K562 (cell line): Measurements from ENCODE around the gene RALB. TPM values are rescaled to one million over a fixed set of nuclear protein-coding genes. Genes with fewer than 3 reads are reported as not detected.
A peak's percentile ranks its signal among the peaks of the same experiment; 100 is the strongest.

Source experiments
- BMI1 ChIP-seq: fragments of 150-350 bp; IDR thresholded peaks from 2 replicates; pipeline ENCODE4 v1.6.1; 2014; ENCODE audit warnings: low read length
- CC2D1A ChIP-seq: fragments of 450-650 bp; IDR thresholded peaks from 2 replicates; pipeline ENCODE4 v1.6.1; 2017; ENCODE audit warnings: mild to moderate bottlenecking
- KAT7 ChIP-seq: sonication (generic); formaldehyde crosslinking; IDR thresholded peaks from 2 replicates; pipeline ENCODE4 v1.8.0; 2022; ENCODE audit warnings: missing genetic modification reagents, mild to moderate bottlenecking, borderline replicate concordance
- RBBP5 ChIP-seq: fragments of 200-600 bp; sonication (generic); IDR thresholded peaks from 2 replicates; pipeline ENCODE4 v1.6.1; 2012; ENCODE audit warnings: borderline replicate concordance, mild to moderate bottlenecking, low read length, control low read depth, inconsistent platforms; ENCODE audit not compliant: insufficient read depth, poor library complexity, severe bottlenecking
- RFX7 ChIP-seq: fragments of 250-450 bp; sonication (Bioruptor Pico); IDR thresholded peaks from 2 replicates; pipeline ENCODE4 v1.5.1; 2021; ENCODE audit warnings: mild to moderate bottlenecking
- TAF1 ChIP-seq: IDR thresholded peaks from 2 replicates; pipeline ENCODE4 v1.6.1; 2011; ENCODE audit warnings: mild to moderate bottlenecking, low read length, moderate library complexity; ENCODE audit not compliant: insufficient read depth, control insufficient read depth, severe bottlenecking; ENCODE audit errors: extremely low read depth
- ZNF778 ChIP-seq: fragments of 450-650 bp; formaldehyde crosslinking; IDR thresholded peaks from 2 replicates; pipeline ENCODE4 v1.4.0; 2020; ENCODE audit warnings: mild to moderate bottlenecking, moderate library complexity
- polyA plus RNA-seq, 8 experiments: library from polyadenylated mRNA; depleted of rRNA in 4 of 8; stranded (reverse) in 5 of 8; unstranded in 3 of 8; fragments of >200 nt; fragmentation: Nextera tagmentation in 2 of 8; fragmentation: Illumina TruSeq in 1 of 8; extraction: Ambion mirVana in 2 of 8; extraction: Trizol in 1 of 8; gene quantifications; 2 replicates each; pipeline versions ENCODE4 v1.2.1 to v1.2.3, GENCODE V29; 2011 to 2014; ENCODE audit warnings: inconsistent platforms in 1 of 8, missing spikeins in 1 of 8
- total RNA-seq, 7 experiments: library from RNA; depleted of rRNA in 6 of 7; stranded (reverse); fragments of >200 nt in 6 of 7; fragmentation: Illumina TruSeq in 2 of 7; extraction: Trizol in 2 of 7; gene quantifications; 2 replicates each; pipeline versions ENCODE4 v1.2.1 to v1.2.3, GENCODE V29; 2011 to 2021; ENCODE audit warnings: low replicate concordance in 1 of 7
- TF ChIP-seq, protein P1 (sequence below): fragments of 250-450 bp; sonication (Bioruptor Pico); IDR thresholded peaks from 2 replicates; pipeline ENCODE4 v1.4.0; 2020
- TF ChIP-seq, protein P2 (sequence below): sonication (generic); formaldehyde crosslinking; IDR thresholded peaks from 2 replicates; pipeline ENCODE4 v1.8.0; 2022; ENCODE audit warnings: mild to moderate bottlenecking, missing genetic modification reagents
- TF ChIP-seq, protein P3 (sequence below): fragments of 450-650 bp; IDR thresholded peaks from 2 replicates; pipeline ENCODE4 v1.6.1; 2016; ENCODE audit warnings: low read depth, mild to moderate bottlenecking, moderate library complexity
- TF ChIP-seq, protein P4 (sequence below): fragments of 250-450 bp; sonication (Bioruptor Pico); IDR thresholded peaks from 2 replicates; pipeline ENCODE4 v1.6.1; 2021; ENCODE audit warnings: mild to moderate bottlenecking
- TF ChIP-seq, protein P5 (sequence below): fragments of 250-450 bp; sonication (Bioruptor Pico); IDR thresholded peaks from 2 replicates; pipeline ENCODE4 v1.4.0; 2020; ENCODE audit warnings: mild to moderate bottlenecking, moderate library complexity
- TF ChIP-seq, protein P6 (sequence below): fragments of 450-650 bp; formaldehyde crosslinking; IDR thresholded peaks from 2 replicates; pipeline ENCODE4 v1.4.0; 2020; ENCODE audit warnings: mild to moderate bottlenecking, moderate library complexity

RALB gene
- total and polyA plus RNA-seq, 9 of the 15 experiments (the other 6 are each of a cell fraction or from before 2014, with no cell fraction given): 14.8 to 65.6 (median 38.4) TPM

DNA sequence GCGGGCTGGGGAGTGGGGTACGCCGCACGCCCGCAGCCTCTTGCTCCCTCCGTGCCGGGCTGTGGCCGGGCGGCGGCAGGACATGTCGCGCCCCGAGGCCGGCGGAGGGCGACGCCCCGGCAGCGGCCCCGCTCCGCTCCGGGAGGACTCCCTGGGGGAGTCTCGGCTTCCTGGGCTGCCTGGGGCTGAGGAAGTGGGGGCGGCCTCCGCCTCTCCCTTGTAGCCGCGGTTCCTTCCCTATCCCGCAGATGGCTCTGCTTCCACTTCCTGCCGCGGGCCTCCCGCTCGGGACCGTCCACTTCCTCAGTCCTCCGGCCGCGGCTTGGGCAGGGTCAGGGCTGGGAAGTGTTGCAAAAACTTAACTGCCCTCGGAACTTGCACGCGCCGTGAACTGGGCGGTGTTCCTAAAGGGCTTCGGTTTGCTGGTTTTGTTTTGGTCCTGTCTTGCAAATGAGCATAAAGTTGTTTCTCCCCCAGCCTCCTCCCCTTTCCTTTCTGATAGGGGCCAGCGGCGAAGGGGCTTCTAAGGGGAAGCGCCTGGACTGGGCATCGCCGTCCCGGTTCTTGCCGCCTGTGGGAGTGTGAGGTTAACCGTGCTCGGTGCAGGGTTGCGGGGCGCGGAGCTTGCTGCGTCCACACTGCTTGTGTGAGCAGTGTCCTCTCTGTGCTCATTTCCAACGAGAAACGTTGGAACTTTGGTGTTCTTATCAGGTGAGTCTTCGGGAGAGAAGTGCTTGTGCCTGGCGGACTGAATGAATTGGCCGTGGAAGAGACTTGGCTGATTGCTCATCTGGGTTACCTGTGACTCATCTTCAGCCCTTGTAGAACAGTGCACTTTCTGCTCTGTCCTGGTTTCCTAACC, 600 bp downstream of the RALB start (continued):
- TF ChIP-seq, protein P1, sequence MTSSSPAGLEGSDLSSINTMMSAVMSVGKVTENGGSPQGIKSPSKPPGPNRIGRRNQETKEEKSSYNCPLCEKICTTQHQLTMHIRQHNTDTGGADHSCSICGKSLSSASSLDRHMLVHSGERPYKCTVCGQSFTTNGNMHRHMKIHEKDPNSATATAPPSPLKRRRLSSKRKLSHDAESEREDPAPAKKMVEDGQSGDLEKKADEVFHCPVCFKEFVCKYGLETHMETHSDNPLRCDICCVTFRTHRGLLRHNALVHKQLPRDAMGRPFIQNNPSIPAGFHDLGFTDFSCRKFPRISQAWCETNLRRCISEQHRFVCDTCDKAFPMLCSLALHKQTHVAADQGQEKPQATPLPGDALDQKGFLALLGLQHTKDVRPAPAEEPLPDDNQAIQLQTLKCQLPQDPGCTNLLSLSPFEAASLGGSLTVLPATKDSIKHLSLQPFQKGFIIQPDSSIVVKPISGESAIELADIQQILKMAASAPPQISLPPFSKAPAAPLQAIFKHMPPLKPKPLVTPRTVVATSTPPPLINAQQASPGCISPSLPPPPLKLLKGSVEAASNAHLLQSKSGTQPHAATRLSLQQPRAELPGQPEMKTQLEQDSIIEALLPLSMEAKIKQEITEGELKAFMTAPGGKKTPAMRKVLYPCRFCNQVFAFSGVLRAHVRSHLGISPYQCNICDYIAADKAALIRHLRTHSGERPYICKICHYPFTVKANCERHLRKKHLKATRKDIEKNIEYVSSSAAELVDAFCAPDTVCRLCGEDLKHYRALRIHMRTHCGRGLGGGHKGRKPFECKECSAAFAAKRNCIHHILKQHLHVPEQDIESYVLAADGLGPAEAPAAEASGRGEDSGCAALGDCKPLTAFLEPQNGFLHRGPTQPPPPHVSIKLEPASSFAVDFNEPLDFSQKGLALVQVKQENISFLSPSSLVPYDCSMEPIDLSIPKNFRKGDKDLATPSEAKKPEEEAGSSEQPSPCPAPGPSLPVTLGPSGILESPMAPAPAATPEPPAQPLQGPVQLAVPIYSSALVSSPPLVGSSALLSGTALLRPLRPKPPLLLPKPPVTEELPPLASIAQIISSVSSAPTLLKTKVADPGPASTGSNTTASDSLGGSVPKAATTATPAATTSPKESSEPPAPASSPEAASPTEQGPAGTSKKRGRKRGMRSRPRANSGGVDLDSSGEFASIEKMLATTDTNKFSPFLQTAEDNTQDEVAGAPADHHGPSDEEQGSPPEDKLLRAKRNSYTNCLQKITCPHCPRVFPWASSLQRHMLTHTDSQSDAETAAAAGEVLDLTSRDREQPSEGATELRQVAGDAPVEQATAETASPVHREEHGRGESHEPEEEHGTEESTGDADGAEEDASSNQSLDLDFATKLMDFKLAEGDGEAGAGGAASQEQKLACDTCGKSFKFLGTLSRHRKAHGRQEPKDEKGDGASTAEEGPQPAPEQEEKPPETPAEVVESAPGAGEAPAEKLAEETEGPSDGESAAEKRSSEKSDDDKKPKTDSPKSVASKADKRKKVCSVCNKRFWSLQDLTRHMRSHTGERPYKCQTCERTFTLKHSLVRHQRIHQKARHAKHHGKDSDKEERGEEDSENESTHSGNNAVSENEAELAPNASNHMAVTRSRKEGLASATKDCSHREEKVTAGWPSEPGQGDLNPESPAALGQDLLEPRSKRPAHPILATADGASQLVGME (CRISPR knock-in tag): no peak
- TF ChIP-seq KAT7 (CRISPR knock-in tag) (0 out of 2 replicates have a peak, but pooled peaks have one; percentile 26), ZNF778 (no peak), RBBP5 (peak; percentile 79), RFX7 (CRISPR knock-in tag) (no peak), CC2D1A (no peak), TAF1 (peak; percentile 14), BMI1 (no peak)
- TF ChIP-seq, protein P2, sequence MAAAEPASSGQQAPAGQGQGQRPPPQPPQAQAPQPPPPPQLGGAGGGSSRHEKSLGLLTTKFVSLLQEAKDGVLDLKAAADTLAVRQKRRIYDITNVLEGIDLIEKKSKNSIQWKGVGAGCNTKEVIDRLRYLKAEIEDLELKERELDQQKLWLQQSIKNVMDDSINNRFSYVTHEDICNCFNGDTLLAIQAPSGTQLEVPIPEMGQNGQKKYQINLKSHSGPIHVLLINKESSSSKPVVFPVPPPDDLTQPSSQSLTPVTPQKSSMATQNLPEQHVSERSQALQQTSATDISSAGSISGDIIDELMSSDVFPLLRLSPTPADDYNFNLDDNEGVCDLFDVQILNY: no peak
- TF ChIP-seq, protein P3, sequence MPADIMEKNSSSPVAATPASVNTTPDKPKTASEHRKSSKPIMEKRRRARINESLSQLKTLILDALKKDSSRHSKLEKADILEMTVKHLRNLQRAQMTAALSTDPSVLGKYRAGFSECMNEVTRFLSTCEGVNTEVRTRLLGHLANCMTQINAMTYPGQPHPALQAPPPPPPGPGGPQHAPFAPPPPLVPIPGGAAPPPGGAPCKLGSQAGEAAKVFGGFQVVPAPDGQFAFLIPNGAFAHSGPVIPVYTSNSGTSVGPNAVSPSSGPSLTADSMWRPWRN: no peak
- TF ChIP-seq, protein P4, sequence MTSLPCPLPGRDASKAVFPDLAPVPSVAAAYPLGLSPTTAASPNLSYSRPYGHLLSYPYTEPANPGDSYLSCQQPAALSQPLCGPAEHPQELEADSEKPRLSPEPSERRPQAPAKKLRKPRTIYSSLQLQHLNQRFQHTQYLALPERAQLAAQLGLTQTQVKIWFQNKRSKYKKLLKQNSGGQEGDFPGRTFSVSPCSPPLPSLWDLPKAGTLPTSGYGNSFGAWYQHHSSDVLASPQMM (CRISPR knock-in tag): no peak
- TF ChIP-seq, protein P5, sequence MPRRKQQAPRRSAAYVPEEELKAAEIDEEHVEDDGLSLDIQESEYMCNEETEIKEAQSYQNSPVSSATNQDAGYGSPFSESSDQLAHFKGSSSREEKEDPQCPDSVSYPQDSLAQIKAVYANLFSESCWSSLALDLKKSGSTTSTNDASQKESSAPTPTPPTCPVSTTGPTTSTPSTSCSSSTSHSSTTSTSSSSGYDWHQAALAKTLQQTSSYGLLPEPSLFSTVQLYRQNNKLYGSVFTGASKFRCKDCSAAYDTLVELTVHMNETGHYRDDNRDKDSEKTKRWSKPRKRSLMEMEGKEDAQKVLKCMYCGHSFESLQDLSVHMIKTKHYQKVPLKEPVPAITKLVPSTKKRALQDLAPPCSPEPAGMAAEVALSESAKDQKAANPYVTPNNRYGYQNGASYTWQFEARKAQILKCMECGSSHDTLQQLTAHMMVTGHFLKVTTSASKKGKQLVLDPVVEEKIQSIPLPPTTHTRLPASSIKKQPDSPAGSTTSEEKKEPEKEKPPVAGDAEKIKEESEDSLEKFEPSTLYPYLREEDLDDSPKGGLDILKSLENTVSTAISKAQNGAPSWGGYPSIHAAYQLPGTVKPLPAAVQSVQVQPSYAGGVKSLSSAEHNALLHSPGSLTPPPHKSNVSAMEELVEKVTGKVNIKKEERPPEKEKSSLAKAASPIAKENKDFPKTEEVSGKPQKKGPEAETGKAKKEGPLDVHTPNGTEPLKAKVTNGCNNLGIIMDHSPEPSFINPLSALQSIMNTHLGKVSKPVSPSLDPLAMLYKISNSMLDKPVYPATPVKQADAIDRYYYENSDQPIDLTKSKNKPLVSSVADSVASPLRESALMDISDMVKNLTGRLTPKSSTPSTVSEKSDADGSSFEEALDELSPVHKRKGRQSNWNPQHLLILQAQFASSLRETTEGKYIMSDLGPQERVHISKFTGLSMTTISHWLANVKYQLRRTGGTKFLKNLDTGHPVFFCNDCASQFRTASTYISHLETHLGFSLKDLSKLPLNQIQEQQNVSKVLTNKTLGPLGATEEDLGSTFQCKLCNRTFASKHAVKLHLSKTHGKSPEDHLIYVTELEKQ (CRISPR knock-in tag): no peak
- TF ChIP-seq, protein P6, sequence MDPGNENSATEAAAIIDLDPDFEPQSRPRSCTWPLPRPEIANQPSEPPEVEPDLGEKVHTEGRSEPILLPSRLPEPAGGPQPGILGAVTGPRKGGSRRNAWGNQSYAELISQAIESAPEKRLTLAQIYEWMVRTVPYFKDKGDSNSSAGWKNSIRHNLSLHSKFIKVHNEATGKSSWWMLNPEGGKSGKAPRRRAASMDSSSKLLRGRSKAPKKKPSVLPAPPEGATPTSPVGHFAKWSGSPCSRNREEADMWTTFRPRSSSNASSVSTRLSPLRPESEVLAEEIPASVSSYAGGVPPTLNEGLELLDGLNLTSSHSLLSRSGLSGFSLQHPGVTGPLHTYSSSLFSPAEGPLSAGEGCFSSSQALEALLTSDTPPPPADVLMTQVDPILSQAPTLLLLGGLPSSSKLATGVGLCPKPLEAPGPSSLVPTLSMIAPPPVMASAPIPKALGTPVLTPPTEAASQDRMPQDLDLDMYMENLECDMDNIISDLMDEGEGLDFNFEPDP: no peak
